Parathyroid adenoma (tissue), 2 donors: ENCODE measurements around the gene PRAME.

Experiments used
- H2AFZ ChIP-seq: fragments of 300-600 bp; sonication (generic); one replicate; pipeline ENCODE4 v1.7.0; 2017; ENCODE audit warnings: antibody characterized with exemption, mild to moderate bottlenecking
- H3K27ac ChIP-seq: fragments of 300-600 bp; sonication (generic); one replicate; pipeline ENCODE4 v1.7.0; 2017
- H3K27me3 ChIP-seq: fragments of 300-600 bp; sonication (generic); one replicate; pipeline ENCODE4 v1.7.0; 2017; ENCODE audit warnings: low read length; ENCODE audit not compliant: control insufficient read depth, insufficient read depth
- H3K36me3 ChIP-seq: fragments of 300-600 bp; sonication (generic); one replicate; pipeline ENCODE4 v1.7.0; 2017; ENCODE audit warnings: low read length; ENCODE audit not compliant: control insufficient read depth, insufficient read depth
- H3K4me1 ChIP-seq: fragments of 300-600 bp; sonication (generic); one replicate; pipeline ENCODE4 v1.7.0; 2017; ENCODE audit warnings: control low read depth
- H3K4me2 ChIP-seq: fragments of 300-600 bp; sonication (generic); one replicate; pipeline ENCODE4 v1.7.0; 2017; ENCODE audit warnings: low read length
- H3K4me3 ChIP-seq: fragments of 300-600 bp; sonication (generic); one replicate; pipeline ENCODE4 v1.7.0; 2017; ENCODE audit warnings: low read depth, low read length
- H3K79me2 ChIP-seq: fragments of 300-600 bp; sonication (generic); one replicate; pipeline ENCODE4 v1.7.0; 2017; ENCODE audit warnings: control low read depth
- H3K9ac ChIP-seq: fragments of 300-600 bp; sonication (generic); one replicate; pipeline ENCODE4 v1.7.0; 2017; ENCODE audit warnings: mild to moderate bottlenecking
- H3K9me3 ChIP-seq: fragments of 300-600 bp; sonication (generic); one replicate; pipeline ENCODE4 v1.7.0; 2017; ENCODE audit warnings: low read length; ENCODE audit not compliant: control insufficient read depth
- CTCF ChIP-seq: fragments of 300-600 bp; sonication (generic); IDR thresholded peaks from one replicate; pipeline ENCODE4 v1.7.0; 2017; ENCODE audit warnings: antibody characterized with exemption, mild to moderate bottlenecking
- donor health status: primary hyperparathyroidism.

PRAME gene

DNA sequence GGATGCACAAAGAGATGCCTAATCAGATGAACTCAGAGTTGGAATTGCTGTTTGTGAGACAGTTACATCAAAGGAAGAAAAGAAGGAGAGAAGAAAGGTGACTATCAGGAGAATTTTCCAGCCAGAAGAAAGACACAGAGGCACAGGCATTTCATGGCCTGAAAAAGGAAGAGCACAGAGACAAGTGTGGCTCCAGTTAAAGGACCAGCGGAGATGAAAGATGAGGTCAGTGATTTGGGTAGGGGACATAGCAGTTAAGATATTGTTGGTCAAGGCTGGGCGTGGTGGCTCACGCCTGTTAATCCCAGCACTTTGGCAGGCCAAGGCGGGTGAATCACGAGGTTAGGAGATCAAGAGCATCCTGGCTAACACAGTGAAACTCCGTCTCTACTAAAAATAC lies 35.6 kb downstream of the PRAME start:
- Histone ChIP-seq H3K79me2 (no peaks in the 10 kb centered on the region), H3K9me3 (no peaks in the 10 kb centered on the region), H3K36me3 (no peaks in the 10 kb centered on the region), H3K9ac (no peak overlapping the region), H2AFZ (no peak overlapping the region), H3K27ac (no peak overlapping the region), H3K4me3 (no peak overlapping the region), H3K27me3 (no peaks in the 10 kb centered on the region), H3K4me1 (no peaks in the 10 kb centered on the region), H3K4me2 (no peak overlapping the region)
- no peak for TF ChIP-seq CTCF

DNA sequence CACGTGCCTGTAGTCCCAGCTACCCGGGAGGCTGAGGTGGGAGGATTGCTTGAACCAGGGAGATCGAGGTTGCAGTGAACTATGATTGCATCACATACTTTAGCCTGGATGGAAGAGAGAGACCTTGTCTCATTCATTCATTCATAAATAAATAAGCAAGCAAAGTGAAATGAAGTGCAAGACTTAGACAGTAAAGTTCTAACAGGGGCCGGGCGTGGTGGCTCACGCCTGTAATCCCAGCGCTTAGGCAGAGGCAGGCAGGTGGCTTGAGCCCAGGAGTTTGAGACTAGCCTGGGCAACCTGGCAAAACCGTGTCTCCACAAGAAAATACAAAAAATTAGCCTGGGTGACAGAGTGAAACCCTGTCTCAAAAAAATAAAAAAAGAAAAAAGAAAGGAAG lies 37.4 kb downstream of the PRAME start:
- no peak overlapping the region for H3K27ac ChIP-seq
- H3K36me3 ChIP-seq = no peaks in the 10 kb centered on the region
- no peaks in the 10 kb centered on the region for H3K4me1 ChIP-seq
- no peaks in the 10 kb centered on the region for H3K27me3 ChIP-seq
- no peak for TF ChIP-seq CTCF
- no peak overlapping the region for H2AFZ ChIP-seq
- no peak overlapping the region for H3K4me2 ChIP-seq
- H3K4me3 ChIP-seq = no peak overlapping the region
- H3K9me3 ChIP-seq = no peaks in the 10 kb centered on the region
- no peak overlapping the region for H3K9ac ChIP-seq
- H3K79me2 ChIP-seq = no peaks in the 10 kb centered on the region

GRCh38 chr22:22520667-22521602 lies 38.1 kb downstream of the PRAME start:
- no peaks in the 10 kb centered on the region for H3K27me3 ChIP-seq

DNA sequence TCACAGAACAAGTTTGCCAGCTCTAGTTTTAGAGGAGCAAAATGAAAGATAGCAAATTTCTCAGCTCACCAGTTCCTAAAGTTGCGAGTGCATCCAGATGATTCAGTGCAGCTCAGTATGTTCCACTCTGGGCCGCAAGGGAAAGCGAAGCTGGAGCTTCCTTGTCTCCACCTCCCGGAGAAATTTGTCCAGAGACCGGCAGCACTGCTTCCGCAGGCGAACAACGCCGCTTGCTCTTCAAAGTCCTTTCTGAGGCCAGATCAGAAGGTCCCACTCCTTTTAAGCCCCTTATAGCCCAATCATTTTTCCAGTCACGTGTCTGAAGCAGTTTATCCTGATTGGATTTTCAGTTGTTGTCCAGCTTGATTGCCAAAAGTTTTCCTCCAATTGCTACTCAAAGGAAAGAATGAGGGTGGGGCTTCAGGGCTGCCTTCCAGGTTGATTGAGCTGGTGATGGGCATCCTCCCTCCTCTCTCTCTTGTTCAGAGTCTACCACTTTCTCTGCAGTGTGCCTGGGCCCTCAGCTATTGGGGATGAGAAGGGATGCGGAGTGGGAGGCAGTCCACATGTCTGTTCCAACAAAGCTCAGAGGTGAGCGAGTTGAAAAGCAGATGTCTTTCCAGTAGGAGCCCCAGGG lies 38.9 kb downstream of the PRAME start, which contains the start of gene ZNF280A:
Gene ZNF280A (minus strand): TSS at position 251 of the 637 bp plus-strand sequence. CDS start 4,640 bp downstream, outside the sequence.
- Histone ChIP-seq H3K4me1 (no peaks in the 10 kb centered on the region), H3K27me3 (no peaks in the 10 kb centered on the region), H3K9me3 (no peaks in the 10 kb centered on the region), H3K36me3 (no peaks in the 10 kb centered on the region), H3K9ac (no peak within 1 kb of the TSS), H3K79me2 (no peaks in the 10 kb centered on the region), H3K4me2 (no peak within 1 kb of the TSS), H3K27ac (no peak within 1 kb of the TSS), H3K4me3 (no peak within 1 kb of the TSS), H2AFZ (no peak within 1 kb of the TSS)
- TF ChIP-seq CTCF = no peak

More at GRCh38 chr22:22520667-22521602, 38.1 kb downstream of the PRAME start:
- no peak for TF ChIP-seq CTCF
- H3K79me2 ChIP-seq = no peaks in the 10 kb centered on the region
- no peak overlapping the region for H3K4me2 ChIP-seq
- H2AFZ ChIP-seq = no peak overlapping the region
- no peaks in the 10 kb centered on the region for H3K9me3 ChIP-seq
- no peak overlapping the region for H3K4me3 ChIP-seq
- no peak overlapping the region for H3K9ac ChIP-seq
- no peaks in the 10 kb centered on the region for H3K4me1 ChIP-seq
- no peaks in the 10 kb centered on the region for H3K36me3 ChIP-seq
- no peak overlapping the region for H3K27ac ChIP-seq
